ENCODE results near the gene GRAP2.

GRCh38 chr22:39992088-39992826, 91.4 kb downstream of the GRAP2 start:
- no peak for TF ChIP-seq EZH2phosphoT487 (IDR thresholded peaks at IDR 0.05; ENCODE audit: low read length)
- TF ChIP-seq CTCF (IDR thresholded peaks at IDR 0.05; ENCODE audit: low read length) = no peak
